Measurements from ENCODE around the gene MLXIP. TPM values are rescaled to one million over a fixed set of nuclear protein-coding genes. Genes with fewer than 3 reads are reported as not detected.

MLXIP gene
- total RNA-seq, 1 donor from 2014 or later: 72.2 TPM

DNA sequence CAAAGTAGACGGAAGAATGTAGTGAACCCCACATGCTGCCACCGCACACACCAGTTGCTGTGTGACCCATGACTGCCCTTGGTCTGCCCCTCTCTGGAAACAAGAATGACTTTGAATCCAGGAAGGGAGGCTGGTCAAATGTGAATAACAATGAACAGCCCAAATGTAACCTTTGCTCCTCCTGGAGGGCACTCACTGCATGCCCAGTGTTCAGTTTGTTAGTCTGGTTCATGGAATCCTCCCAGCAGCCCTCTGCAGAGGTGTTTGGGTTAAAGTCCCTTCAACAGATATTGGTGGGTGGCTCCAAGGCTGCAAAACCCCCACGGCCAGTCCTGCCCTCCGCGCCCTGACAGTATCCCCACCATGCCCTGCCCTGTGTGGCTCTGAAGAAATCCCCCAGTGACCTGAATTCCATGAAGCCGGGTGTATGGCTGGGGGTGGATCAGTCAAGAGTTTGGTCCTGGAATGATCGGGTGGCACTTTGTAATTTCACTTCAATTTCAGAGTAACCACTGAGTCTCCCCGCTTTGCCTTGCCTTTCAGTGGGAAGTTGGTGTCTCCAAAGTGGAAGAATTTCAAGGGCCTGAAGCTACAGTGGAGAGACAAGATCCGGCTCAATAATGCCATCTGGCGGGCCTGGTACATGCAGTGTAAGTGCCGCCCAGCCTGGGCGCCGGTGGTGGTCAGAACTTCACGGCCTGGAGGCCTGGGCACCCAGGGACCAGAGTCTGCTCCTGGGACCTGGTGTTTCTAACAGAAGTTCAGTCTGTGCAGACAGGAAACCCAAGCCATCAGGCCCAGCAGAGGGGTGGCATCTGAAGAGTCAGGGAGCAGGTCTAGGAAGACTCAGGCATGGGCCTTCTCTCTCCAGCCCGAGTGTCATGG is 48.4 kb downstream of the MLXIP start:
- DNase-seq (ENCODE audit: low spot score): no peak

- no peak for DNase-seq (ENCODE audit: low spot score)
Observed at GRCh38 chr12:122127839-122128238, 49.3 kb downstream of the MLXIP start.

DNA sequence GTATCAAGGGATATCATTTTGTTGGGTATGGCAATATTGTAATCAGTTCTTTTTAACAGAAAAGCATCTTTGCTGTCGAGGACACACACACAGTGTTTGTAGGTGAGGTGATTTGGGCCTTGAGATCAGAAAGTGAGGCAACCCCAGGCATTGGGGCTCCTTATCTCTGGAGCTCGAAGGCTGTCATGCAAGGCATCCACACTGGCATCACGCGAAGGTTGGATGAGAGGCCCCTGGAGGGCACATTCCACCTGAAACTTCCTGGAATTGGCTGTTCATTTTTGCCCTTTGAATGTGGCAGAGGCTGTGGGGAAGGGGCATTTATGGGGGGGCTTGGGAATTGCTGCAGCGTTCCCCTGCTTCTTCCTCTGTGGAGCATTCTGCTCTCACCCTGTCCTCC is 49.9 kb downstream of the MLXIP start:
- no peak for DNase-seq (ENCODE audit: low spot score)

- no peak for DNase-seq (ENCODE audit: low spot score)
Observed at GRCh38 chr12:122129131-122129530, 50.6 kb downstream of the MLXIP start.

DNA sequence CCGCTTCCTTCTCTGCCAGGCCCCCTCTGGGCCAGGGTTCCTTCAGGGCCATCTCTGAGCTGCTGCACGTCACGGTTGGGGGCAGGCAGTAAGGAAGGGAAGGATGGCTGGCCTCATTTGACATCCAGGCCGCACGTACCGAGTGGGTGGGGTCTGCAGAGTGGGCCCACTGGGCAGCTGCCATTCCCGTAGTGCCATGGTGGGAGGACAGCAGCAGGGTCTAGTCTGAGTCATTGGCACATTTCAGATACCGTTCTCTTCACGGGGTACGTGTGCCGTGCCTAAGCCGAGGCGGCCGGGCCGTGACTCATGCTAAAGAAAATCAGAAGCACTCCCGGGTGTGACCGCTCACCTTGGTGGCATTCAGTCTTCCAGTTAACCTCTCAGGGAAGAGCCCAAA is 51.6 kb downstream of the MLXIP start:
- no peak for DNase-seq (ENCODE audit: low spot score)

DNA sequence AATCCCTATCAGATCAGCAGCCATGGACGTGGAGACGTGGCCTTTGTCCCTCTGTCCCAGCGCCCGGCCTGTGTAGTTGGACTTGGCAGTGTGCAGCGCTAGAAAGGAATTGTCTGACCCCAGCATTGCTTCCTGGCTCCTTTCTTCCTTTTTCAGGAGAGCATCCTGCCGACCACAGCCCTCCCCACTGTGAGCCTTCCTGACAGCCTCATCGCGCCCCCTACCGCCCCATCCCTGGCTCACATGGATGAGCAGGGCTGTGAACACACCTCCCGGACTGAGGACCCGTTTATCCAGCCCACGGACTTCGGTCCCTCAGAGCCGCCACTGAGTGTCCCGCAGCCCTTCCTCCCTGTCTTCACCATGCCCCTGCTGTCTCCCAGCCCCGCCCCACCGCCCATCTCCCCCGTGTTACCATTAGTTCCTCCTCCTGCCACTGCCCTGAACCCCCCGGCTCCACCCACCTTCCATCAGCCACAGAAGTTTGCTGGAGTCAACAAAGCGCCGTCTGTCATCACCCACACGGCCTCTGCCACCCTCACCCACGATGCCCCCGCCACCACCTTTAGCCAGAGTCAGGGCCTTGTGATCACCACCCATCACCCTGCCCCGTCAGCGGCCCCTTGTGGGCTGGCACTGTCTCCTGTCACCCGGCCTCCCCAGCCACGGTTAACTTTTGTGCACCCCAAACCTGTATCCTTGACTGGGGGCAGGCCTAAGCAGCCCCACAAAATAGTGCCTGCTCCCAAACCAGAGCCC is 54.8 kb downstream of the MLXIP start:
- DNase-seq (ENCODE audit: low spot score): no peak

- no peak for DNase-seq (ENCODE audit: low spot score)
Observed at GRCh38 chr12:122135437-122136031, 57.0 kb downstream of the MLXIP start.

GRCh38 chr12:122137229-122137628 is 58.7 kb downstream of the MLXIP start:
- DNase-seq (ENCODE audit: low spot score): no peak

DNA sequence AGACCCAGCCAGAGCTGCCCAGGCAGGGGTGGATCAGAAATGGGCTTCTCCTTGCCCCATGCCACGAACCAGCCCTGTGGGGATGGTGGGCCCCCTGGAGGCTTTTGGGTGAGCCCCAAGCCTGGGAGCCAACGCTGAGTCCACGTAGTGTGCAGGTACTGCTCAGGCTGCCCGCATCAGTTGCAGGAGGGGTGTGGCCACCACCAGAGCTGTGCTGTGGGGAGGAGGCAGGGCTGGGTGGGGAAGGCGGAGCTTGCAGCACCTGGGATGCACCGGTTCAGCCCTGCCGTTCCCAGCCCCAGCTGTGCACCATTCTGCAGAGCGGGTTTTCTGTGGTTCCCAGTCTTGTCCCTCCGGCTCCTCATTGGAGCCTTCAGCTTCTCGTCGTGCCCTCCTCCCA is 59.1 kb downstream of the MLXIP start:
- DNase-seq (ENCODE audit: low spot score): no peak

DNA sequence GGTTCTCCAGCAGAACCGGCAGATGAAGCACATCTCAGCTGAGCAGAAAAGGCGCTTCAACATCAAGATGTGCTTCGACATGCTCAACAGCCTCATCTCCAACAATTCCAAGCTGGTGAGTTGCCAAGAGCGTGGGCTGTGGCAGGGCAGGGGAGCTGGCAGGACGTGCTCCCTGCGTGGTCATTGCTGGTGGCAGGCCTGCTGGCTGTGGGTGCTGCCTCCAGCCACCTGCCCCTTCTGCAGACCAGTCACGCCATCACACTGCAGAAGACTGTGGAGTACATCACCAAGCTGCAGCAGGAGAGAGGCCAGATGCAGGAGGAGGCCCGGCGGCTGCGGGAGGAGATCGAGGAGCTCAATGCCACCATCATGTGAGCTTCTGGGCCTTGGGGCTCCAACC is 59.6 kb downstream of the MLXIP start:
- DNase-seq (ENCODE audit: low spot score): no peak

DNA sequence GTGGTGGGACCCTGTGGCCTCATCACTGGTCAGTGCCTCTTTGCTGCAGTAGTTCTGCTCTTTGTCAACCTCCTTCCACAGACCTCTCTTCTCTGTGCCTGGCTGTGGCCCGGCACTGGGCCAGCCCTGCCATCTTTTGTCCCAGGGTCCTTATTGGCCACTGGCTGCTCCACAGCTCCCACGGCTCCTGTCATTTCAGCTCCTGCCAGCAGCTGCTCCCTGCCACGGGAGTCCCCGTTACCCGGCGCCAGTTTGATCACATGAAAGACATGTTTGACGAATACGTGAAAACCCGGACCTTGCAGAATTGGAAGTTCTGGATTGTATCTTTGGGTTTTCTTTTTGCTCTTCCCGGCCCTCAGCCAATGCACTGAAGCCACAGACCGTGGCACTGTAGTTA is 60.1 kb downstream of the MLXIP start:
- DNase-seq (ENCODE audit: low spot score): no peak

DNA sequence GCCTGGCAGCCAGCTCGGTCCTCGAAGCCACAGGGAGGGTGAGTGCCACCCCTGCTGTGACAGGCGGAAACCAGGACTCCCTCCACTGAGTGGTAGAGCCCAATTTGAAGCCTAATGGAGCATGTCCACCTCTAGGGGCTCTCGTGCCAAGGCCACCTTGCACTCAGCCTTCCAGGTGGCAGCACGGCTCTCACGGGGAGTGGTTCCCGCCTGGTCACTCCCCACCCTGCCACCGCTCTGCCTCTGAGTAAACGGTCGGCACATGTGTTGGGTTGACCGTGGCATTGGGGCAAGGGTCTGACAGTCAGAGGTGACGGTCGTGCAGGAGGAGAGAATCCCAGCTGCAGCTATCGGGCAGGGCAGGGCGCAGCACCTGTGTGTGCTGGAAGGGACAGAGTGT is 60.7 kb downstream of the MLXIP start:
- DNase-seq (ENCODE audit: low spot score): no peak

- DNase-seq (ENCODE audit: low spot score): no peak
Observed at GRCh38 chr12:122139941-122140340, 61.4 kb downstream of the MLXIP start.

GRCh38 chr12:122140467-122141257 is 62.1 kb downstream of the MLXIP start:
- no peak for DNase-seq (ENCODE audit: low spot score)

DNA sequence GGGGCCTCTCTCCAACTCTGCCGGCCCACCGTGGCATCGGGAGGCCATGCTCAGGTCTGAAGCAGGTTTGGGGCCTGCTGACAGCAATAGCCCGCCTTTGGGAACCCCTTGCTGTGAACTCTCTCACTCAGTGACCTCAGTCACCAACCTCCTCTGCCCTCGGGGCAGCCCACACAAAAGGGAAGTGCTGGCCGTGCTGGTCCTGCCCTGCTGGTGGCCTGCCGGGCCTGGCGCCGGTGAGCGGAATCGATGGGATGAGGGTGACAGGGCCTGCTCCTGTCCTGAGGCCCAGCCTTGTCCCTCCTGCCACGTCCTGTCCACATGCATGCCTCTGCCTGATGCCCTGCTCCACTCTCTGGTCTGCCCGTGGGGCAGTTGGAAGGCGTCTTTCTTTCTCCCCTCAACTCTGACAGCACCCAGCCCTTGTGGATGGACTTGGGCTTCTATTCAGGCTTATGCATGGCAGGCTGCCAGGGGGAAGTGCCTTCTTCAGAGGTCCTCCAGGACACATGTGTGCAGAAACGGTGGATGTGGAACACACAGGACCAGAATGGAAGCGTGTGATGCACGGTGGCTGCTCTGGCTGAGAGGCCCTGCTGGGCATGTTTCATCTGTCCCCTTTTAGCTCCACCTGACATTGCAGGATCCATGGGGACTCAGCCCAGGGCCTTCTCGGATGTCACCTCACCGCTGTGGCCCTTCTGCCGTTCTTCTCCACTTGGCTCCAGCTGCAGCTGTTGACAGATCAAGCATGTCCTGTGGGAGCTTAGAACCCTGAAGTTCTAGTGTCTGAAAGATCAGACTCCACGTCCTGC is 63.6 kb downstream of the MLXIP start:
- no peak for DNase-seq (ENCODE audit: low spot score)

DNA sequence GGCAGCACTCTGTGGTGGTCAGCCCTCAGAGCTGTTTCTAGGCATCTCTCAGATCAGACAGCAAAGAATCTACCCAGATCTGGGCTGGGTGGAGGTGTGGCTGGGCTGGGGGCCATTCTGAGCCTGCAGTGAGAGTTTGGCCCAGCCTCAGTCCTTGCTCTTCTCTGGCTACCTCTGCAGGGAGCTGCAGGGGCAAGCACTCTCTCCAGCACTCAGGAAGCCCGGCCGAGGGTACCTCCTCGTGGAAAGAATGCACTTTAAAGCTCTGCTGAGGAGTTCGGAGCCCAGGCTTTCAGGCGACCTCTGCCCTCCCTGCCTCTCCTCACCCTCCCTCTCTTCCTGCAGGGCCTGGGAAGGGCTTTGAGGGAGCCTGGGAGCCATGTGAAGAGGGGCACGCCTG is 64.3 kb downstream of the MLXIP start:
- no peak for DNase-seq (ENCODE audit: low spot score)

GRCh38 chr12:122144885-122145284 is 66.3 kb downstream of the MLXIP start:
- no peak for DNase-seq (ENCODE audit: low spot score)

GRCh38 chr12:122145505-122146330 is 67.2 kb downstream of the MLXIP start:
- DNase-seq (ENCODE audit: low spot score): no peak

DNA sequence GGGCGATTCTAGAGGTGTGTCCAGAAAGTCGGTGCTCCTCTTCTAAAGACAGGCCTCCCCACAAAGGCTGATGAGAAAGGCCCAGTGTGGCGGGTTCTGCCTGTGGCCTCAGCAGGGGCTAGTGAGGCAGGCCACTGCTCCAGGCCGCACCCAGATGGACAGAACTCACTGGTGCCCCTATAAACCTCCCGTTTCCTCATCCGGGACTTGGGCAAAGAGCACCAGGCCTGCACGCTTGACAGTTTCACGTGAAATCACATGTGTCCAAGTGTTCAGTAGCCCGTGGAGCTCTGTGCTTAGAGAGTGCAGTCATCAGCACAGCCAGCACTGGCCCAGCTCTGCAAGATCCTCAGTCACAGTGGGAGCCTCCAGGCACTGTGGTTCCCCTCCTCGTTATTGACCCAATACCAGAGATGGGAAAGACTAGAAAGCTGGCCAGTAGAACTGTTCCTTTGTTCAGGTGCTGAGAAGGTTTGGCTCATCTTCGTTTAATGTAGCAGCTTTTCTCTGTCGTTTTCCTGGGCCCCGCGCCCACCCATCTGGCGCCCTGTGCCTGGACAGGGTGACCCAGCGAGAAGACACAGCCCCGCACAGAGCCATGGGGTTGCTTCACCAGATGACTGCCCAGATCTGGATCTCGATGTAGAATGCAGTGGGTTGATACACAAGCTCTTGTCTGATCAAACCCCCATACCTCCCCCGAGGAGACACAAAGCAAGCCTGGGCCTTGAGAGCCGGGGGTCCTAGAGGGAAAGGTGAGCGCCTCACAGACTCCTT is 69.1 kb downstream of the MLXIP start:
- DNase-seq (ENCODE audit: low spot score): no peak
